ENCODE measurements around the gene LEUTX.

LEUTX gene

DNA sequence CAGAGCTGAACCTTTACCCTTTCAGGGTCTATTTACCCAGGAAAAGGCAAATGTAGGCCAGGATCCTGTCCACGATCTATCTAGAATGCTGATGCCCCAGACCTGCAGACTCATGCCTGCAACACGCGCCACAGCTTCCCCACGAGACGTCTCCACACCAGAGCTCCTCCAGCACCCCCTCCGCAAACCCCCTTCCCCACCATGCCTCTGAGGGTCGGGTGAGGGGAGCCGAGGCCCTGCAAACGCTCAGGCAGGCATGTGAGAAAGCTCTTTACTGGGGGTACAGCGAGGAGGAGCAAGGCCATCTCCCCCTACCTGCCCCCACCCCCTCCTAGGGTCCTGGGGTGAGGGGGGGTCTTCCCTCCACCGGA is 46.4 kb downstream of the LEUTX start:
- H3K27ac ChIP-seq (ENCODE audit: low read depth, low read length), result no peak overlapping the region
- no peaks in the 10 kb centered on the region for H3K79me2 ChIP-seq (ENCODE audit: control insufficient read depth, low read length)
- no peaks in the 10 kb centered on the region; the same call in 1 of the 2 replicates for H3K4me1 ChIP-seq (ENCODE audit: control insufficient read depth, low read length)
- peak overlapping the region; percentile 46 for H3K4me2 ChIP-seq (ENCODE audit: low read length)
- H3F3A ChIP-seq (ENCODE audit: control insufficient read depth, insufficient read depth), result no peaks in the 10 kb centered on the region
- H3K36me3 ChIP-seq (ENCODE audit: control insufficient read depth, low read length), result peaks cover 67% of the 10 kb centered on the region
- no peaks in the 10 kb centered on the region for H3K27me3 ChIP-seq (ENCODE audit: control insufficient read depth, low read length)
- H3K9me3 ChIP-seq (ENCODE audit: control insufficient read depth, insufficient read depth, low read length), result no peaks in the 10 kb centered on the region
- no peaks in the 10 kb centered on the region for H3K9me2 ChIP-seq (replicated peaks; ENCODE audit: control insufficient read depth, low read length)
- peak overlapping the region; percentile 60 for H3K4me3 ChIP-seq (ENCODE audit: low read length)
- TF ChIP-seq, protein P1, sequence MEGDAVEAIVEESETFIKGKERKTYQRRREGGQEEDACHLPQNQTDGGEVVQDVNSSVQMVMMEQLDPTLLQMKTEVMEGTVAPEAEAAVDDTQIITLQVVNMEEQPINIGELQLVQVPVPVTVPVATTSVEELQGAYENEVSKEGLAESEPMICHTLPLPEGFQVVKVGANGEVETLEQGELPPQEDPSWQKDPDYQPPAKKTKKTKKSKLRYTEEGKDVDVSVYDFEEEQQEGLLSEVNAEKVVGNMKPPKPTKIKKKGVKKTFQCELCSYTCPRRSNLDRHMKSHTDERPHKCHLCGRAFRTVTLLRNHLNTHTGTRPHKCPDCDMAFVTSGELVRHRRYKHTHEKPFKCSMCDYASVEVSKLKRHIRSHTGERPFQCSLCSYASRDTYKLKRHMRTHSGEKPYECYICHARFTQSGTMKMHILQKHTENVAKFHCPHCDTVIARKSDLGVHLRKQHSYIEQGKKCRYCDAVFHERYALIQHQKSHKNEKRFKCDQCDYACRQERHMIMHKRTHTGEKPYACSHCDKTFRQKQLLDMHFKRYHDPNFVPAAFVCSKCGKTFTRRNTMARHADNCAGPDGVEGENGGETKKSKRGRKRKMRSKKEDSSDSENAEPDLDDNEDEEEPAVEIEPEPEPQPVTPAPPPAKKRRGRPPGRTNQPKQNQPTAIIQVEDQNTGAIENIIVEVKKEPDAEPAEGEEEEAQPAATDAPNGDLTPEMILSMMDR (IDR thresholded peaks at IDR 0.05; ENCODE audit: low read depth, low read length, poor library complexity, severe bottlenecking), result no peak
- no peak for TF ChIP-seq EZH2phosphoT487 (IDR thresholded peaks at IDR 0.05; ENCODE audit: borderline replicate concordance, low read length)
- H4K20me1 ChIP-seq (ENCODE audit: control insufficient read depth, insufficient read depth, low read depth, low read length), result no peaks in the 10 kb centered on the region

DNA sequence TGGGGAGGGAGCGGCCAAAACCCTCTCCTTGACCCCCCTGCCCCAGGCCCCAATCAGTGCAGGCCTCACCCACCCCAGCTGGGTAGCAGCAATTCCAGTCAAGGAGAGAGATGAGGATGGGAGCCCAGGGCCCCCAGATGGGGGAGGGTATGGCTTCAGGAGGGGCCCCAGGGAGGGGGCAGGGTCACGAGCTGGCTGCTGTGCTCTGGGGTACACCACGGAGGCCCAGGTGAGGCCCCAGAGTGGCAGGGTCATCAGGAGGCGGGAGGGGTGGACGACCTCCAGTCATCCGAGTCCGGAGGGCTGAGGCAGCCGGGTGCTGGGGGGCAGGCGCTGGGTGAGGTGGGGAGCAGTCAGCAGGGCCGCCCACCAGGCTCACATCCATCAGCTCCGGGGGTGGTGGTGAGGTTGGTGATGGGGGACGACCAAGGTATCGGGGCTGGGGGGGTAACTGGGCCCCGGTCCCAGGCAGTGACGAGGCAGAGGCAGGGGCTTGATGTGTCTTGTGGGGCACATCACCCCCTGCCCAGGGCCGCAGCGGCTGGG is 47.0 kb downstream of the LEUTX start:
- Histone ChIP-seq H3K36me3 (ENCODE audit: control insufficient read depth, low read length) (peaks cover 72% of the 10 kb centered on the region), H4K20me1 (ENCODE audit: control insufficient read depth, insufficient read depth, low read depth, low read length) (no peaks in the 10 kb centered on the region), H3K79me2 (ENCODE audit: control insufficient read depth, low read length) (no peaks in the 10 kb centered on the region), H3K4me1 (ENCODE audit: control insufficient read depth, low read length) (no peaks in the 10 kb centered on the region; the same call in 1 of the 2 replicates), H3K4me2 (ENCODE audit: low read length) (no peak overlapping the region; the same call in 1 of the 2 replicates), H3K27ac (ENCODE audit: low read depth, low read length) (no peak overlapping the region), H3F3A (ENCODE audit: control insufficient read depth, insufficient read depth) (no peaks in the 10 kb centered on the region), H3K9me2 (replicated peaks; ENCODE audit: control insufficient read depth, low read length) (no peaks in the 10 kb centered on the region), H3K4me3 (ENCODE audit: low read length) (no peak overlapping the region), H3K9me3 (ENCODE audit: control insufficient read depth, insufficient read depth, low read length) (no peaks in the 10 kb centered on the region), H3K27me3 (ENCODE audit: control insufficient read depth, low read length) (no peaks in the 10 kb centered on the region)
- TF ChIP-seq, protein P1 (IDR thresholded peaks at IDR 0.05; ENCODE audit: low read depth, low read length, poor library complexity, severe bottlenecking), result no peak
- TF ChIP-seq EZH2phosphoT487 (IDR thresholded peaks at IDR 0.05; ENCODE audit: borderline replicate concordance, low read length), result no peak

DNA sequence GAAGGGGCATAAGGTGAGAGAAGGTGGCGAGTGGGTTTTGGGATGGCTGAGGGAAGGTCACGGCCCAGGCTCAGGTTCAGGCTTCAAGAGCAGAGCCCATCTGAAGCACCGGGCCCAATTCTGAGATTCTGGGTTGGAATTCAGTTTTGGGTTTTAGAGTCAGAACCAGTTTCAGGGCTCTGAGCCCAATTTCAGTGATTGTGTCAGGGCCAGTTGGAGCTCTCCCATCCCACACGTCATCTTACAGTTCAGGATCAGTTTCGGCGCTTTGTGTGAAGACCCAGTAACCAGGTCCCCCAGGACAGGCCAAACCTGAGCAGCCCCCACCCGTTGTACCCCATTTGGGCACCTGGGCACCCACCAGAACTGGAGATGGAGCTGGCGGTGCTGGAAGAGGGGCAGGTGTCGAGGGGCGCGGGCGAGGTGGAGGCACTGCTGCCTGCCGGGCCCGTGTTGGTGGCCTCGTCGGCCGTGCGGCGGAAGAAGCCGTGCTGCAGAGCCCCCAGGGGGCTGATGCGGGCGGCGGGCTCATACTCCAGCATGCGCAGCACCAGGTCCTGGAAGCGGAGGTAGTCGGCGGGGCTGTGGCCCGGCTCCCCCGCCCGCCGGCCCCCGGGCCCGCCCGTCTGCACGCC is 47.8 kb downstream of the LEUTX start:
- Histone ChIP-seq H3K27me3 (ENCODE audit: control insufficient read depth, low read length) (no peaks in the 10 kb centered on the region), H3K36me3 (ENCODE audit: control insufficient read depth, low read length) (peaks cover 80% of the 10 kb centered on the region), H3K4me1 (ENCODE audit: control insufficient read depth, low read length) (no peaks in the 10 kb centered on the region; the same call in 1 of the 2 replicates), H3K4me2 (ENCODE audit: low read length) (no peak overlapping the region), H3K4me3 (ENCODE audit: low read length) (no peak overlapping the region), H3K27ac (ENCODE audit: low read depth, low read length) (no peak overlapping the region), H3K9me3 (ENCODE audit: control insufficient read depth, insufficient read depth, low read length) (no peaks in the 10 kb centered on the region), H4K20me1 (ENCODE audit: control insufficient read depth, insufficient read depth, low read depth, low read length) (no peaks in the 10 kb centered on the region), H3F3A (ENCODE audit: control insufficient read depth, insufficient read depth) (no peaks in the 10 kb centered on the region), H3K9me2 (replicated peaks; ENCODE audit: control insufficient read depth, low read length) (no peaks in the 10 kb centered on the region), H3K79me2 (ENCODE audit: control insufficient read depth, low read length) (no peaks in the 10 kb centered on the region)
- TF ChIP-seq, protein P1 (IDR thresholded peaks at IDR 0.05; ENCODE audit: low read depth, low read length, poor library complexity, severe bottlenecking), result no peak
- TF ChIP-seq EZH2phosphoT487 (IDR thresholded peaks at IDR 0.05; ENCODE audit: borderline replicate concordance, low read length), result no peak

All from DOHH2 (cell line).